Muscle layer of colon (tissue), 2 donors: ENCODE data around the gene FGF12.
"Not testable (repeated sequence)": the region's sequence is repeated elsewhere in the genome, so short reads cannot be mapped to it uniquely, and the experiment has no call there.

Source experiments
- H3K27ac ChIP-seq: one replicate; pipeline ENCODE4 v1.7.0; 2013; ENCODE audit warnings: low read depth, mild to moderate bottlenecking, low read length, moderate library complexity
- H3K27me3 ChIP-seq, 2 donors: one replicate each; pipeline ENCODE4 v1.7.0; 2013; ENCODE audit warnings: low read length in 2 of 2, mild to moderate bottlenecking in 2 of 2; ENCODE audit not compliant: insufficient read depth in 2 of 2, control insufficient read depth in 1 of 2
- H3K36me3 ChIP-seq: one replicate; pipeline ENCODE4 v1.7.0; 2013; ENCODE audit warnings: mild to moderate bottlenecking, low read length; ENCODE audit not compliant: insufficient read depth
- H3K4me1 ChIP-seq: one replicate; pipeline ENCODE4 v1.7.0; 2013; ENCODE audit warnings: mild to moderate bottlenecking, low read length; ENCODE audit not compliant: insufficient read depth
- H3K4me3 ChIP-seq, 2 donors: one replicate each; pipeline ENCODE4 v1.7.0; 2013; ENCODE audit warnings: low read length in 2 of 2, low read depth in 1 of 2, mild to moderate bottlenecking in 1 of 2, moderate library complexity in 1 of 2
- H3K9ac ChIP-seq: one replicate; pipeline ENCODE4 v1.7.0; 2013; ENCODE audit warnings: low read length
- H3K9me3 ChIP-seq: one replicate; pipeline ENCODE4 v1.7.0; 2013; ENCODE audit warnings: mild to moderate bottlenecking, low read length
- donor health status: abdominal sarcoma.
- donor health status: Adenocarcinoma of cecum.

FGF12 gene

DNA sequence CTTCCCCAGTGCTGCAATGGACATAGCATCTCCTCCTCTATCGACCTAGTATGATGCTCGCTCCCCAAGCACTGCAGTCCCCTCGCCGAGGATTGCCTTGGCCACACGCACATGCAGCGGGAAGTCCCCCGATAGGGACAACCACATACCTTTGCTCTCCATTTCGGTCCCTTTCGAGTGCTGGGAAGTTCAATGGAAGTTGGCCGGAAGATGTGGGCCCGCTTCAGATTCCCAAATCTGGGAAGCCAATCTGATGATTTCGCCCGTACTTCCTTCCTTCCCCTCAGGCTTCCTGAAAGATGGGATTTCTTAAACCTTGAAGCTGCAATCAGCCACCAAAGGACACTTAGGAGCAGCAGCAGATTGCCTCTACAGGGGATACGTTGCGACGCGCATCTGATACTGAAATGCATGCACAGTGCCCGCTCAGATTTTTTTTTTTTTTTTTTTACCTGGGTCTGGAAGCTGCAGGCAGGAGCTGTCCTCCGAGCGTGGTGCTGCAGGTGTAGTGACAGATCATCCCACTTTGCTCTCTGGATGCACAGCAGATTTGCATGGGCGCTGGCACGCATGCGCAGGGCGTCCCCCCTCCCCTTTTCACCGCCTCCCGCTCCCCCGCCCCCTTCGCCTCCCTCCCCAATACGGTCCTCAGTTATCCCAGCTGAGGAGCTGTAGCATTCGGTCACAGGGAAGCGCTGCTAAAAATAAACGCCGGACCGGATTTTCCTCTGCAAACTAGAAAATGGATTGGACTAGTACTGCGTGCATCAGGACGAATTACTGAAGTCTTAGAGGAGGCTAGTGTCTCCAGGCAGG is at the start of gene FGF12:
FGF12 (minus strand) TSS at position 510 of the 816 bp plus-strand sequence.
- Histone ChIP-seq H3K4me3 (peak within 1 kb of the TSS; percentile 23 to 35), H3K4me1 (peaks cover 5% of the 10 kb centered on the region), H3K9me3 (no peaks in the 10 kb centered on the region), H3K36me3 (no peaks in the 10 kb centered on the region), H3K27ac (no peak within 1 kb of the TSS), H3K27me3 (no peaks in the 10 kb centered on the region), H3K9ac (no peak within 1 kb of the TSS)

DNA sequence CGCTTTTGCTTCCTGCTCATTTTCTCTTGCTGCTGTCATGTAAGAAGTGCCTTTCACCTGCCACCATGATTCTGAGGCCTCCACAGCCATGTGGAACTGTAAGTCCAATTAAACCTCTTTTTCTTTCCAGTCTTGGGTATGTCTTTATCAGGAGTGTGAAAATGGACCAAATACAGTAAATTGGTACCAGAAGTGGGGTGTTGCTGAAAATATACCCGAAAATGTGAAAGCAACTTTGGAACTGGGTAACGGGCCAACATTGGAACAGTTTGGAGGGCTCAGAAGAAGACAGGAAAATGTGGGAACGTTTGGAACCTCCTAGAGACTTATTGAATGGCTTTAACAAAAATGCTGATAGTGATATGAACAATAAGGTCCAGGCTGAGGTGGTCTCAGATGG is 47.0 kb upstream of the FGF12 start:
- not testable (repeated sequence) for H3K27ac ChIP-seq, H3K4me1 ChIP-seq

DNA sequence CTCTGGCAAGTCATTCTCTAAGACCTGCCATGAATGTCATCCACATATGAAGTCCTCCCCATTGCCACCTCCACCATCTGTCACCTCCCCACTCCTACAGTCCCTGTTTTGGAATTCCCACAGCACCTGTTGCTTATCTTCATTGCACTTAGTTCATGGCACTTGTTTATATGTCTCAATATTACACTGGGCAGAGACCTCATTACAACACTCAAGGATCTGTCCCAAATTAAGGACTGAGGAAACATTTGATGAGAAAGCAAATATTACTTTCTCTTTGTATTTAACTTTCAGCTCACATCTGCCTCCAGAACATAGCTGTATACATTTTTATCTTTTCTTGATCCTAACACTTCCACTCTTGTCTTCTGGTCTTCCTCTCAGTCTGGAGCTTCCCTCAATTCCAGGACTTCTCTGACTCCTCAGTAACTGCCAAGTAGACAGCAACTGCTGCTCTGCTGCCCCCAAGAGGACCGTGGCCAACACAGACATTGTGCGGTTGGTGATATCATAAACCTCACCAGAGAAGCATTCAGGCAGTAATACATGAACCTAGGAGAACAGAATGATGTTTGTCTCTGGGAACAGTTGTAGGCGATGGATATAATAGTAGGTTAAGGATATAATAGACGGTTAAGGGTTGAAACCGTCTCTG is 45.0 kb upstream of the FGF12 start:
- no peak overlapping the region for H3K27ac ChIP-seq
- H3K4me3 ChIP-seq: no peak overlapping the region
- H3K36me3 ChIP-seq: no peaks in the 10 kb centered on the region
- H3K9ac ChIP-seq: no peak overlapping the region
- no peaks in the 10 kb centered on the region for H3K4me1 ChIP-seq
- no peaks in the 10 kb centered on the region for H3K27me3 ChIP-seq
- H3K9me3 ChIP-seq: no peaks in the 10 kb centered on the region

More for the DNA sequence above, 47.0 kb upstream of the FGF12 start:
- H3K9ac ChIP-seq, H3K36me3 ChIP-seq, H3K4me3 ChIP-seq, H3K27me3 ChIP-seq, H3K9me3 ChIP-seq: not testable (repeated sequence)

DNA sequence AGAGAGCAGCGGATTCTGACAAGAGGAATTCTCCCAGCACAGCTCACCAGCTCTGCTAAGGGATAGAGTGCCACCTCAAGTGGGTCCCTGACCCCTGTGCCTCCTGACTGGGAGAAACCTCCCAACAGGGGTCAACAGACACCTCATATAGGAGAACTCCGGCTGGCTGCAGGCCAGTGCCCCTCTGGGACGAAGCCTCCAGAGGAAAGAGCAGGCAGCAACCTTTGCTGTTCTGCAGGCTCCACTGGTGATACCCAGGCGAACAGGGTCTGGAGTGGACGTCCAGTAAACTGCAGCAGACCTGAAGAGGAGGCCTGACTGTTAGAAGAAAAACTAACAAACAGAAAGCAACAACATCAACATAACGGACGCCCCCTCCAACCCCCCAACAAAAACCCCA is 31.3 kb upstream of the FGF12 start:
- Histone ChIP-seq H3K9me3 (no peaks in the 10 kb centered on the region), H3K4me1 (no peaks in the 10 kb centered on the region), H3K27ac (no peak overlapping the region), H3K36me3 (no peaks in the 10 kb centered on the region), H3K9ac (no peak overlapping the region), H3K4me3 (no peak overlapping the region), H3K27me3 (no peaks in the 10 kb centered on the region)

DNA sequence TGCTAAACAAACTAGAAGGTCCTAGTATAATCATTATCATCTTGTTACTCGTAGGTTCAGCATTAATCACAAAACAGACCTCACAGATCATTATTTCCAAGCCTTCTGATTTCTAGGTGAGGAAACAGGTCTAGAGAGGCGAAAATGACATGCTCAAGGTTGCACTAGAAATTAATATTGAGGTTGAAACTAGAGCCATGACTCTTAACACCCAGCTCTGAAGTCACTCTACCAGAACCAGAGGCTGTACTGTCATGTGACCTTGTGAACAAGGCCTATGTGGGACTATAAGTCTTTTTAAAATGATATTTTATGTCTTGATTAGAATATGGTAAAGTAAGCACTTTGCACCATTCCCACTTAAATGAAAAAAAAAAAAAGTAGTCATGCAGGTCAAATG is 23.8 kb upstream of the FGF12 start:
- no peaks in the 10 kb centered on the region for H3K9me3 ChIP-seq
- no peak overlapping the region for H3K9ac ChIP-seq
- H3K27ac ChIP-seq: no peak overlapping the region
- H3K36me3 ChIP-seq: no peaks in the 10 kb centered on the region
- H3K27me3 ChIP-seq: no peaks in the 10 kb centered on the region
- H3K4me1 ChIP-seq: no peaks in the 10 kb centered on the region
- no peak overlapping the region for H3K4me3 ChIP-seq

DNA sequence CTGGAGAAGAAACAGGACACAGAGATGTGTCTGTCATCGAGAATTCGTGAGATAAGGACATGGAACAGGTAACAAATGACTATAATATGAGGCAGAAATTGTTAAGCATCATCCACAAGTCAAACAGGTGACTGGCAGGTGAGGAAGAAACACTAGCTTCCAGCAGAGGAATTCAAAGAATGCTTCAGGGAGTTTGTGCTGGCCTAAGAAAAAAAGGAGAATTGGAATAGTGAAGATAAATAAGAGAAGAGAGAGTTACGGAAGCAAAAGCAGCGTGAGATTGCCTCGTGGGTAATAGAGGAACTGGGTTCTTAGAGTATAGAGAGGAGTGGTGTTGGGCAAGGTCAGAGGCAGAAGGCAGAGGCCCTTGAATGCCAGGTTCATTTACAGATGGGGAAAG is 22.9 kb upstream of the FGF12 start:
- Histone ChIP-seq H3K9ac (no peak overlapping the region), H3K27me3 (no peaks in the 10 kb centered on the region), H3K36me3 (no peaks in the 10 kb centered on the region), H3K4me1 (no peaks in the 10 kb centered on the region), H3K9me3 (no peaks in the 10 kb centered on the region), H3K4me3 (no peak overlapping the region), H3K27ac (no peak overlapping the region)

DNA sequence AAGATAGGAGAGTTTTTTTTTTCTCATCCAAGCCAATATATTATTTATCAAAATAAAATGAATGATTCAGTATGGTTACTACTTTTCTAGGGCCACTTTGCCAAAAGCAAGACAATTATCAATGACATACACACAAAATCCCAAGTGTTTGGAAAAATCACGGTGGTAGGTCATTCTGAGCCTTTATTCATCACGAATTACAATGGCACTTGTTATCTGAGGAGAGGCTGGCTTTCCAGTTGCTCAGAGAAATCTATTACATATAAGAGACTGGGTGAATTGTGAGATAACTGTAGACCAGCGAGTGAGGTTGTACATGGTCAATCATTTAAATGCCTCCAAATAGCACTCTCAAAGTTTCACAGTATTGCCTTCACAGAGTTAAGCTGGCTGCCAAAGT is 20.4 kb upstream of the FGF12 start:
- Histone ChIP-seq H3K4me3 (no peak overlapping the region), H3K36me3 (no peaks in the 10 kb centered on the region), H3K9me3 (no peaks in the 10 kb centered on the region), H3K27me3 (no peaks in the 10 kb centered on the region), H3K4me1 (no peaks in the 10 kb centered on the region), H3K9ac (no peak overlapping the region), H3K27ac (no peak overlapping the region)

DNA sequence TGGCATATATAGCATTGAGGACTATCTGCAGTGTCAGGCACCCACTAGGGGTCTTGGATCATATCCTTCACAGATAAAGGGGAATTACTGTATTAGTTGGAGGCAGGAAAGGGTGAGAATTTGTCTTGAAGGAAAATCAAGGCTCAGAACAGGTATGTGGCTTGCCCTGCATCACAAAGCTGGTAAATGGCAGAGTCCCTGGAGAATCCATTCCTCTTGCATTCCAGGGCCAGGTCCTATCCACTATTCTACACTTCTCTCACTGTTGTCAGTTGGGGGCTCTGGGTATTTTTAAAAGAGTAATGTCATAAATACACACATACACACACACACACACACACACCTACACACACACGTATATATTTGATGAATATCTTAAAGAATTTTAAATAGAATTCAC is 19.8 kb upstream of the FGF12 start:
- Histone ChIP-seq H3K27ac (no peak overlapping the region), H3K27me3 (no peaks in the 10 kb centered on the region), H3K9ac (no peak overlapping the region), H3K36me3 (no peaks in the 10 kb centered on the region), H3K9me3 (no peaks in the 10 kb centered on the region), H3K4me1 (no peaks in the 10 kb centered on the region), H3K4me3 (no peak overlapping the region)

DNA sequence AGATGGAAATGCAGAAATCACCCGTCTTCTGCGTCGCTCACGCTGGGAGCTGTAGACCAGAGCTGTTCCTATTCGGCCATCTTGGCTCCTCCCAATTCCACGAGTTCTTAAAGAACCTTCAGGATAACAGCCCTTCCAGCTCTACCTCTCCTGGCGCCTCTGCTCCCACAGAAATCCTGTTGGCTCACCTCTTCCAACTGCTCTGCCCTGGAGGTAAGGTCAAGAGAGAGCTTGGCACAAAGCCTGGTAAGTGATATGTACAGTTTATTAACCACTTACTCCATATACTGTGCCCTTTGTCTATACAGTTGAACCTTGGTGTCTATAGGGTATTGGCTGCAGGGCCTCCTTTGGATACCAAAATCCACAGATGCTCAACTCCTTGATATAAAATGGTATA is 17.8 kb upstream of the FGF12 start:
- Histone ChIP-seq H3K9me3 (no peaks in the 10 kb centered on the region), H3K27ac (no peak overlapping the region), H3K9ac (no peak overlapping the region), H3K4me3 (no peak overlapping the region), H3K36me3 (no peaks in the 10 kb centered on the region), H3K4me1 (no peaks in the 10 kb centered on the region), H3K27me3 (no peaks in the 10 kb centered on the region)

DNA sequence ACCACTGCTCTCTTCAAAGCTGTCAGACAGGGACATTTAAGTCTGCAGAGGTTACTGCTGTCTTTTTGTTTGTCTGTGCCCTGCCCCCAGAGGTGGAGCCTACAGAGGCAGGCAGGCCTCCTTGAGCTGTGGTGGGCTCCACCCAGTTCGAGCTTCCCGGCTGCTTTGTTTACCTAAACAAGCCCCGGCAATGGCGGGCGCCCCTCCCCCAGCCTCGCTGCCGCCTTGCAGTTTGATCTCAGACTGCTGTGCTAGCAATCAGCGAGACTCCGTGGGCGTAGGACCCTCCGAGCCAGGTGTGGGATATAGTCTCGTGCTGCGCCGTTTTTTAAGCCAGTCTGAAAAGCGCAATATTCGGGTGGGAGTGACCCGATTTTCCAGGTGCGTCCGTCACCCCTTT is 17.3 kb upstream of the FGF12 start:
- H3K9ac ChIP-seq, H3K27ac ChIP-seq, H3K4me1 ChIP-seq, H3K9me3 ChIP-seq, H3K36me3 ChIP-seq, H3K27me3 ChIP-seq, H3K4me3 ChIP-seq: not testable (repeated sequence)

DNA sequence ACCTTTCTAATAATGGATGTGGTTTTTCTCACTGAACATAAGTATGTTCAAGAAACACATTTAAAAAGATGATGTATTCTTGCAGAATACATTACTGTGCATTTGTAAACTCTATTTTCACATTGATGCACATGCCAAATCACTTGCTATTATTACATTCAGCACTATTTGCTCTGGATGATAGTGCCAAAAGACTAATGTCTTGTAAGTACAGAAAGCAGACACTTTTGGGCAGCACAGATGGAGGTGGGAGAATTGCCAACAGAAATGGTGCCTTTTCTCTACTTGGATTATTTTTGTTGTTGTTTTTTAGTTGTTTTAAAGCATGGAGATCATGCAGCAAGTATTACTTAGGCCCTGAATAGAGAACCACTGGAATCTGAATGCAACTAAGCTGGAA is 10.2 kb upstream of the FGF12 start:
- Histone ChIP-seq H3K4me3 (no peak overlapping the region), H3K9ac (no peak overlapping the region), H3K27me3 (no peaks in the 10 kb centered on the region), H3K36me3 (no peaks in the 10 kb centered on the region), H3K27ac (no peak overlapping the region), H3K9me3 (no peaks in the 10 kb centered on the region), H3K4me1 (no peaks in the 10 kb centered on the region)

DNA sequence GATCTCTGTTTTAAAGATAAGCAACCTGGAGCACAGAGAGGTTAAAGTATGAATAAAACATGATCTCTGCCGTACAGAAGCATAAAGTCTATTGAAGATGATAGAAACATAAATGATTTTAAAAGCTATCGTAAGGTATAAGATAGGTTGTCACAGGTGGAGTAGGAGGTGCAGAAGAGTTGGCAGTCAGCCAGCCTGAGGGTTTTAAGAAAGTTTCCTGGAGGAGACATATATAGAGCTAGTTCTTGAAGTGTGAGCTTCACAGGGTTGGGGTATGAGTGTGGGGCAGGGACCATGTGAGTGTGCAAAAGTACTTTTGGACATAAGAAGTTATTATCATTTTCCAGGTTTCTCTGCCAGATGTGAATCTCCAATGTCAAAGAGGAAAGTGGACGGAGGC is 3.9 kb upstream of the FGF12 start:
- H3K4me1 ChIP-seq: peaks cover 5% of the 10 kb centered on the region
- no peaks in the 10 kb centered on the region for H3K36me3 ChIP-seq
- no peaks in the 10 kb centered on the region for H3K9me3 ChIP-seq
- no peak overlapping the region for H3K4me3 ChIP-seq
- no peak overlapping the region for H3K27ac ChIP-seq
- no peaks in the 10 kb centered on the region for H3K27me3 ChIP-seq
- no peak overlapping the region for H3K9ac ChIP-seq
